ENCODE data around the gene NPFF.
"Not testable (repeated sequence)": the region's sequence is repeated elsewhere in the genome, so short reads cannot be mapped to it uniquely, and the experiment has no call there.

Gene NPFF

GRCh38 chr12:53493610-53494391, 13.5 kb downstream of the NPFF start:
- DNase-seq = peak; percentile 36

GRCh38 chr12:53492830-53493609, 14.3 kb downstream of the NPFF start:
- peak; percentile 97 for DNase-seq

DNA sequence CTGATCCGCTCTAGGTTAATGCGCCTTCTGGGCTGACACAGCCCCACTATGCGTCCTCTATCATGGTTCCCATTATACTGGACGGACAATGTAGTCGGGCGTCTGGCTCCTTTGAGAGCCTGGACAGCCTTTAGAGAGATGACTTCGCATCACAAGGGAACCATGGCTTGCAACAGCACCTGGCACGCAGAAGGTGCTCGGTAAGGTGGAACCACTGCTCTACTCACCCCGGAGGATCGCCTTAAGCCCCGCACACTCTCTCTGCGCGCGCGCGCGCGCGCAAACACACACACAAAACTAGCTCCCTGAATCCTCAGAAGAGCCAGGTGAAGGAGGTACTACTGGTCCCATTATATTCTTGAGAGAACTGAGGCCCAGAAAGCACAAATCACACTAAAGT, 15.1 kb downstream of the NPFF start:
- DNase-seq = no peak

DNA sequence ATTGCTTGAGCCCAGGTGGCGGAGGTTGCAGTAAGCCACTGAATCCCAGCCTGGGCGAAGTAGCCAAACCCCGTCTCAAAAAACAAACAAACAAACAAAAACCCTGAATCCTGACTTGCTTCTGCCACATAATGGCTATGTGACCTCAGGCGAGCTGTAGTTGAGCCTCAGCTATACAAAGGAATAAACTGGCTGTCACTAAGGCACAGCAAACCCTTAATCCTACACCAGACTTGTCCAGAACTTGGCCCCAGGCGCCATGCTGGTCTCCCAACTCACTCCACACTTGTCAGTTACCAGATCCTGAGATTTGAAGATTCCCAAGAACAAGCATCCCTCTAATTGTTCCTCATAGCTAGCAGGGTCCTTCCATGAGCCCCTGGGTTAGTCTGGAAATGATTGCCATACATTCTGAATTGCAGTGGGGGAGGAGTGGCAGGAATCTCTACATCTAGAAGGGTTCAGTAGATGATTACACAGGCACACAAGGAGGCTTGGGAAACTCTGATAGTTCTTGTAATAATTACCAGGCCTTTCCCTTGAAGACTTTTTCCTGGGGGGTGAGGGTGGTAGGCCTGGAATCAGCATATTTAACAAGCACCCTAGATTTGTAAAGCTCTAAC, 17.9 kb downstream of the NPFF start:
- no peak for DNase-seq

GRCh38 chr12:53486736-53487487, 20.4 kb downstream of the NPFF start:
- no peak for DNase-seq

- no peak for DNase-seq
Measured at GRCh38 chr12:53485955-53486735, 21.1 kb downstream of the NPFF start.

DNA sequence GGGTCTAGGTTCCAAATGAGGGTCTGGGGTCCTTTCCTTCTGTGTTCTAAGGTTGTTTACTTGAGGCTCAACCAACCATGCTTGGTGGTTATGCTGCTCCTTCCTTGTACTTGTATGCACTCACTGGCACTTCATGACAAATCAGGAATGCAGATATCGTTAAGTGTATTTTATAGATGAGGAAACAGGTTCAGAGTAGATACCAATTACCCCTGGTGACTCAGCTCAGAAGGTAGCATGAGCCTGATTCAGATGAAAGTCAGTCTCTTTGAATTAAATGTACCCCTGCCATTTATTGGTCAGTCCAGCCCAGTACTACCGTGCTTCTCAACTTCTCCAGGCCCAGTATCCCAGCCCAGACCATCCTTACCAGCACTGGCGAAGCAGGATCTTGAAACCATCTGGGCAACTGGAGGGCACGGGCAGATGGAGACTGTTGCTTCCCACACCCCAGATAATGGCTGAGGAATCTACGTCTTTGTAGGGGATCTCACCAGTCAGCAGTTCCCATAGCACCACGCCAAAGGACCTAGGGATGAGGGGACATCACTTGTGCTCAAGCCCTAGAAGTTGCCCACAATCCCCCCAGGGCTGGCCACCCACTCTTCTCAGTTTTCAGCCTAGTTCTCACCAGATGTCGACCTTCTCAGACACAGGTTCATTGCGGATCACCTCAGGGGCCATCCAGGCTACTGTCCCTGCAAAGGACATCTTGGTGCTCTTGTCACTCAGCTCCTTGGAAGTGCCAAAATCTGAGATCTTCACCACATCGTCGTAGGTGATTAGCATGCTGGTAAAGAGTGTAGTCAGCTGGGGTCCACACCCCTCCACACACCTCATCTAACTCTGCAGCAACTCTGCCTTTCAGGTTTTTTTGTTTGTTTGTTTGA, 22.4 kb downstream of the NPFF start:
- no peak for DNase-seq

GRCh38 chr12:53483979-53484377, 23.3 kb downstream of the NPFF start:
- no peak for DNase-seq

GRCh38 chr12:53483225-53483978, 23.9 kb downstream of the NPFF start:
- DNase-seq = no peak

GRCh38 chr12:53482626-53483168, 24.6 kb downstream of the NPFF start:
- DNase-seq = no peak

DNA sequence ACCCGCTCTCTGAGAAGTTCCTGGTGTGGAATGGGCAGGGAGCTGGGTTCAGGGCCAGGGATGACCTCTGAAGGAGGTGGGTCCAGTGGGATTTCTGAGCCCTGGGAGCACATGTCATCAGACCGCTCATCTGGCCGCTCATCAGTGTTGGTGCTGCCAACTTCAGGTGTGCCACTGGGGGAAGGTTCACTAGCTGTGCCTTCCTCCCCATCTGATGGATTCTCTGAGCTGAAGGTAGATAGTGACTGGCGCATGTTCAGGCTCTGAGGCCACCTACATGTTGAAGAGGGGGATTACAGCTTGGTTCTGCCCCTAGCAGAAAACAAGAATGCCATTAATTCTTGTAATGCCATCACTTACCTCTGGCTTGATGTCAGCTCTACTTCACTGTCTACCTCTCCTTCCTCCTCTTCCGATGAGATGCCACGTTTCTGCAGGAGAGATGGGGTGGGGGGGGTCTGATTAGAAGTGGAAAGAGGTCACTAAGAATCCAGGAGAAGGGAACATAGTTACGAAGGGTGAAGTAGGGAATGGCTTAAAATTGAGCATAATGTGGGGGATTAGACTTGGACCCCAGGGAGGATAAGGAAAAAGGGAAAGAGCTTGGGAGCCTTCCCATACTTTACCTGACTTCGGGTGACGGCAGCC, 25.2 kb downstream of the NPFF start:
- no peak for DNase-seq

DNA sequence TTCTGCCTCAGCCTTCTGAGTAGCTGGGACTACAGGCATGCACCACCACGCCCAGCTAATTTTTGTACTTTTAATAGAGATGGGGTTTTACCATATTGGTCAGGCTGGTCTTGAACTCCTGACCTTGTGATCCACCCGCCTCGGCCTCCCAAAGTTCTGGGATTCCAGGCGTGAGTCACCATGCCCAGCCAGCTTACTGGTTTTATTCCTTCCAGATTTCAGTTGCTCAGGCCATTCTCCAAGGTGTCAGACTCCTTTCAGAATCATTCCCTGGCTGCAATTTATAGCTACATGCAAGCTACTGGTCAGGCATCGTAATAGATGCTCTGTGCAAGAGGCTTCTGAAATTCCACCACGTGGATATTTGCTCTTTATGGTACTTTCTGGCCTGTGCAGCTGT, 25.8 kb downstream of the NPFF start:
- not testable (repeated sequence) for DNase-seq

DNA sequence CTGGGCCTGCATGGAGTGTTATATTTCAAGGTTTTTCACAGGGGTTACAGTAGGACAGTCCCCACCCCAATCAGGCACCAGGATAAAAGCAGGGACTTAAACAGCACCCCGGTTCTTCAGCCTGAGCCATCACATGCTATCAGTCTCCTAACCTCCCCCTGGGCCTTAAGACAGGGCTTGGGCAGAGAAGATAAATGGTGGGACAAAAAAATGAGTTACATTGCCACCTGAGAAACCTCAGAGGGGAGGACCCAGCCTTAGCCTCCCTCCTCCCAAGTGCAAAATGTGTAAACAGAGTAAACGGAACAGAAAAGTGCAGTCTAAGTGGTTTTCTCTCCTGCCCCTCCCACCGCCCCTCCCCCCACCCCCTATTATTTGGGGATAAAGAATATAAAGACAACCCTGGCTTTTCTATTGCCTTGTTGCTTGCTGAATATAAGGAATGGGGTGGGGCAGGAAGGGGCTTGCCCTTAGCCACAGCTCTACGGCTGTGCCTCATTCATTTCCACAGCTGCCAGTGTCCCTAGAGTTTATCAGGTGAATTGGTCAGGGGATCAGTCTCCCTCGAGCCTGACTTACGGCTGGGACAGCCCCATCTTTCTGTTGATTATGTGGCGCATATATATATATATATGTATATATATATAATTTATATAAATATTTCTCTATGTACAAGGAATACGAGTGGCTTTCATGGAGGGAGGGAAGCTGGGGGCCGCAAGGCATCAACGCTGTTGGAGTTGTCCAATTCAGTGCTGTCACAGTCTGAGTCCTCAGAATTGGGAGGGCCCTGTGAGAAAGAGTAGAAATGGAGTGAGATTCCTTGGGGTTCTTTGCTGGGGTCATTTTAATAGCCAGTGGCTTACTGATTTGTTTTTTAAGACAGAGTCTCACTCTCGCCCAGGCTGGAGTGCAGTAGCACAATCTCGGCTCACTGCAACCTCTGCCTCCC, 26.5 kb downstream of the NPFF start:
- no peak for DNase-seq

DNA sequence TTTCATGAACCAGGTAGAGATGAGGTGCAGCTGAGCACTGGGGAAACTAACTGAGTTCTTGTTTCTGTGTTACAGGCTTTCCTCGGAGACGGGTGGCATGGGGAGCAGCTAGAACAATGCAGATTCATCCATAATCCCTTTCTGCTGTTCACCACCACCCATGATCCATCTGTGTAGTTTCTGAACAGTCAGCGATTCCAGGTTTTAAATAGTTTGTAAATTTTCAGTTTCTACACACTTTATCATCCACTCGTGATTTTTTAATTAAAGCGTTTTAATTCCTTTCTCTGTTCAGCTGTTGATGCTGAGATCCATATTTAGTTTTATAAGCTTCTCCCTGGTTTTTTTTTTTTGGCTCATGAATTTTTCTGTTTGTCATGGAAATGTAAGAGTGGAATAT, 28.0 kb downstream of the NPFF start:
- no peak for DNase-seq

GRCh38 chr12:53478865-53479264, 28.4 kb downstream of the NPFF start:
- no peak for DNase-seq

GRCh38 chr12:53476769-53477209, 30.5 kb downstream of the NPFF start:
- no peak for DNase-seq

DNA sequence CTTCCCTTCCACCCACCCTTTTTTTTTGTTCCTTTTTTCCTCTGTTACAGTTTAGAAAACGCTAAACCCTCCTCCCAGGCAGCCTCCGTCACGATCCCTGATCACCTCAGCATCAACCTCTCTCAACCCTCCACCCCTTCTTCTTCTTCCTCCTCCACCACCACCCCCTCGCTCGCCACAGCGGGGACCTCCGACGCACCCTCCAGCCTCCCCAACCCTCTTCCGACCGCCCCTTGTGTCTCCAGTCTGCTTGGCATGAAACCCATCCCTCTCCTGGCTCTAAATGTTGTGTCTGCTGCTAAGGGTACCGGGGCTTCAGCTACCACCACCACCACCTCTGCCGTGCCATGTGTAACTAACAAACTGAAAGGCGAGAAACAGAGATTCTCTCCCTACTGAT, 32.5 kb downstream of the NPFF start:
- no peak for DNase-seq

DNA sequence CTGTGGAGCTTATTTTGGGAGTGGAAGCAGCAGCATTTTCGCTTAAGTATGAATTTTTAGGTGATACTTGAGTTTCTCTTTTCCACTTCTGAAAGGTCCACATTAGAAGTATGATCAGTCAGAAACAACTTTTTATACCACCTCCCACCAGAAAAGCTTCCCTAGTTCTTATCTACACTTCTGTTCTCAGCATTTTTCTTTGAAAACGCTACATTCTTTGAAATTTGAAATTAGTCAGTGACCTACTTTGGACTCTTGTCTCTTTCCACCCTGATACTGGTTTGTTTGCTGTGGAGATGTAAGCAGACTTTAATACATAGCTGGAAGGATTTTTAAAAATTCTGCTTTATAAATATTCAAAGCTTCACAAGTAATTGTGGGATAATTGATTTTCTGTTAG, 33.2 kb downstream of the NPFF start:
- DNase-seq = no peak
